IMR-90 (cell line): ENCODE results near the gene CLCNKA. TPM values are rescaled to one million over a fixed set of nuclear protein-coding genes. Genes with fewer than 3 reads are reported as not detected.
A peak's percentile ranks its signal among the peaks of the same experiment; 100 is the strongest.

ENCODE experiments used
- ATAC-seq: fragments of 200-7000 bp; cut with Tn5 transposase; 2 replicates; pipeline ENCODE4 v1.9.1; 2020; ENCODE audit warnings: low read depth, mild to moderate bottlenecking, moderate library complexity
- BruUV-seq: library from RNA; stranded (reverse); fragments of 400-500 nt; replicated peaks from 2 replicates; lab custom pipeline; 2021; lab: Mats Ljungman, UMichigan
- CTCF ChIA-PET: fragments of 300-600 bp; formaldehyde crosslinking; extraction: SDS; loops from one replicate; lab custom pipeline; 2021; ENCODE audit warnings: antibody characterized with exemption; lab: Yijun Ruan, JAX
- POLR2A ChIA-PET: fragments of 300-600 bp; sonication (Branson Sonifier 250); formaldehyde crosslinking; loops from one replicate; lab custom pipeline; 2022; ENCODE audit warnings: antibody characterized with exemption; ENCODE audit not compliant: unreplicated experiment; lab: Charles Lee
- DNase-seq: peaks from one replicate; pipeline ENCODE4 v3.0.0; 2013
- H2AFZ ChIP-seq: replicated peaks from 2 replicates; pipeline ENCODE3; 2013; ENCODE audit warnings: low read length, mild to moderate bottlenecking; ENCODE audit not compliant: poor library complexity
- H2AK5ac ChIP-seq: 2 replicates; pipeline ENCODE4 v1.6.1; 2013; ENCODE audit warnings: low read depth, low read length, inconsistent platforms
- H2AK9ac ChIP-seq: replicated peaks from 2 replicates; pipeline ENCODE3; 2013; ENCODE audit warnings: mild to moderate bottlenecking, low read depth, low read length, moderate library complexity; ENCODE audit not compliant: poor library complexity
- H2BK120ac ChIP-seq: 2 replicates; pipeline ENCODE4 v1.6.1; 2013; ENCODE audit warnings: low read depth, low read length, inconsistent platforms
- H2BK15ac ChIP-seq: 3 replicates; pipeline ENCODE4 v1.6.1; 2013; ENCODE audit warnings: low read depth, low read length, inconsistent platforms
- H2BK20ac ChIP-seq: 2 replicates; pipeline ENCODE4 v1.6.1; 2013; ENCODE audit warnings: low read depth, mild to moderate bottlenecking, inconsistent platforms, low read length, moderate library complexity
- H2BK5ac ChIP-seq: 2 replicates; pipeline ENCODE4 v1.6.1; 2013; ENCODE audit warnings: mild to moderate bottlenecking, low read depth, low read length, inconsistent platforms; ENCODE audit not compliant: poor library complexity, severe bottlenecking
- H3K14ac ChIP-seq: replicated peaks from 2 replicates; pipeline ENCODE4 v1.6.1; 2013; ENCODE audit warnings: low read depth, low read length, inconsistent platforms
- H3K18ac ChIP-seq: 2 replicates; pipeline ENCODE4 v1.6.1; 2013; ENCODE audit warnings: low read depth, low read length, control low read depth
- H3K23ac ChIP-seq: 2 replicates; pipeline ENCODE4 v1.6.1; 2013; ENCODE audit warnings: low read depth, low read length, inconsistent platforms
- H3K27ac ChIP-seq: 2 replicates; pipeline ENCODE4 v1.5.1; 2013; ENCODE audit warnings: mild to moderate bottlenecking, control low read depth, low read length; ENCODE audit not compliant: insufficient read depth
- H3K27me3 ChIP-seq: 2 replicates; pipeline ENCODE4 v1.6.1; 2013; ENCODE audit warnings: low read length; ENCODE audit not compliant: control insufficient read depth, insufficient read depth
- H3K36me3 ChIP-seq: 2 replicates; pipeline ENCODE4 v1.6.1; 2013; ENCODE audit warnings: low read length, mixed read lengths; ENCODE audit not compliant: control insufficient read depth, insufficient read depth
- H3K4ac ChIP-seq: 2 replicates; pipeline ENCODE4 v1.6.1; 2013; ENCODE audit warnings: low read depth, low read length, inconsistent platforms
- H3K4me1 ChIP-seq: 2 replicates; pipeline ENCODE4 v1.6.1; 2013; ENCODE audit warnings: low read length, mixed read lengths; ENCODE audit not compliant: control insufficient read depth, insufficient read depth
- H3K4me2 ChIP-seq: 2 replicates; pipeline ENCODE4 v1.6.1; 2013; ENCODE audit warnings: low read depth, mild to moderate bottlenecking, control low read depth, low read length, moderate library complexity
- H3K4me3 ChIP-seq: 2 replicates; pipeline ENCODE4 v1.5.1; 2013; ENCODE audit warnings: low read depth, mild to moderate bottlenecking, control low read depth, low read length, moderate library complexity; ENCODE audit not compliant: insufficient read depth
- H3K56ac ChIP-seq: 2 replicates; pipeline ENCODE4 v1.6.1; 2013; ENCODE audit warnings: low read length, inconsistent platforms; ENCODE audit not compliant: insufficient read depth; ENCODE audit errors: extremely low read depth
- H3K79me1 ChIP-seq, 2 experiments: 2 replicates each; pipeline ENCODE4 v1.6.1; 2013; ENCODE audit warnings: low read length in 2 of 2, inconsistent platforms in 1 of 2, low read depth in 1 of 2
- H3K9ac ChIP-seq: 2 replicates; pipeline ENCODE4 v1.6.1; 2013; ENCODE audit warnings: low read depth, low read length, control low read depth
- H3K9me1 ChIP-seq: 2 replicates; pipeline ENCODE4 v1.6.1; 2013; ENCODE audit warnings: low read length, inconsistent platforms; ENCODE audit not compliant: insufficient read depth
- H3K9me3 ChIP-seq: 2 replicates; pipeline ENCODE4 v1.6.1; 2013; ENCODE audit warnings: low read length; ENCODE audit not compliant: control insufficient read depth, insufficient read depth
- H4K20me1 ChIP-seq: 2 replicates; pipeline ENCODE4 v1.6.1; 2013; ENCODE audit warnings: low read length, inconsistent platforms; ENCODE audit not compliant: insufficient read depth
- H4K5ac ChIP-seq: 2 replicates; pipeline ENCODE4 v1.6.1; 2013; ENCODE audit warnings: mild to moderate bottlenecking, low read depth, low read length, control low read depth
- H4K8ac ChIP-seq, 2 experiments: 2 replicates each; pipeline ENCODE4 v1.6.1; 2013; ENCODE audit warnings: low read depth in 2 of 2, low read length in 2 of 2, control low read depth in 1 of 2, inconsistent platforms in 1 of 2
- H4K91ac ChIP-seq: 2 replicates; pipeline ENCODE4 v1.6.1; 2013; ENCODE audit warnings: low read depth, low read length, inconsistent platforms; ENCODE audit not compliant: insufficient read depth
- BHLHE40 ChIP-seq: fragments of 150-350 bp; IDR thresholded peaks from 2 replicates; pipeline ENCODE4 v1.6.1; 2016; ENCODE audit warnings: mild to moderate bottlenecking, low read depth, low read length
- CEBPB ChIP-seq: IDR thresholded peaks from 2 replicates; pipeline ENCODE4 v1.6.1; 2012; ENCODE audit warnings: low read depth, low read length, improper control_type of control experiment
- CHD1 ChIP-seq: IDR thresholded peaks from 2 replicates; pipeline ENCODE4 v1.6.1; 2012; ENCODE audit warnings: low read depth, low read length, improper control_type of control experiment
- FOS ChIP-seq: fragments of 150-350 bp; IDR thresholded peaks from 2 replicates; pipeline ENCODE4 v1.6.1; 2016; ENCODE audit warnings: low read depth, low read length
- MXI1 ChIP-seq: IDR thresholded peaks from 2 replicates; pipeline ENCODE4 v1.6.1; 2012; ENCODE audit warnings: low read depth, mild to moderate bottlenecking, low read length, moderate library complexity, borderline replicate concordance
- NFE2L2 ChIP-seq: fragments of 150-350 bp; IDR thresholded peaks from 2 replicates; pipeline ENCODE4 v1.6.1; 2016; ENCODE audit warnings: low read depth, mild to moderate bottlenecking, low read length
- POLR2A ChIP-seq: IDR thresholded peaks from 2 replicates; pipeline ENCODE4 v1.6.1; 2012; ENCODE audit warnings: mild to moderate bottlenecking, low read depth, low read length
- RCOR1 ChIP-seq: IDR thresholded peaks from 2 replicates; pipeline ENCODE4 v1.6.1; 2012; ENCODE audit warnings: mild to moderate bottlenecking, low read length, improper control_type of control experiment; ENCODE audit not compliant: insufficient replicate concordance
- WGBS, 2 experiments: methylation state at CpG; one replicate each; pipeline versions ENCODE4 v1.1.5 to v1.1.7; 2013; ENCODE audit warnings: missing lambda C conversion rate in 2 of 2; ENCODE audit not compliant: insufficient read length in 1 of 2; ENCODE audit errors: extremely low coverage in 2 of 2; 5-methylcytosine and 5-hydroxymethylcytosine counted together
- dilution Hi-C: fragments of 300-500 bp; cut with HindIII; formaldehyde crosslinking; loops from one replicate; pipeline ENCODE4 v1.14.3; 2018; ENCODE audit warnings: low sequenced_read_pairs; ENCODE audit not compliant: unreplicated experiment
- in situ Hi-C: fragments of 300-500 bp; cut with MboI; formaldehyde crosslinking; loops from 3 replicates; pipeline ENCODE4 v1.14.3; 2019; ENCODE audit warnings: low sequenced_read_pairs, inconsistent platforms, mixed read lengths
- intact Hi-C: fragments of 100-400 bp; cut with micrococcal nuclease; formaldehyde crosslinking; loops from 2 replicates; pipeline ENCODE4 v1.10.0; 2022
- polyA plus RNA-seq, 3 experiments: library from polyadenylated mRNA; depleted of rRNA; stranded (reverse); fragments of >200 nt; gene quantifications; 2 replicates each; pipeline ENCODE4 v1.2.3, GENCODE V29; 2012; ENCODE audit warnings: low replicate concordance in 1 of 3
- total RNA-seq: library from RNA; depleted of rRNA; stranded (reverse); fragments of >200 nt; gene quantifications from 2 replicates; pipeline ENCODE4 v1.2.3, GENCODE V29; 2012
- TF ChIP-seq, protein P1 (sequence below): fragments of 150-350 bp; IDR thresholded peaks from 2 replicates; pipeline ENCODE4 v1.6.1; 2016; ENCODE audit warnings: low read depth, mild to moderate bottlenecking, low read length, moderate library complexity, borderline replicate concordance
- TF ChIP-seq, protein P2 (sequence below): fragments of 150-350 bp; IDR thresholded peaks from 2 replicates; pipeline ENCODE4 v1.6.1; 2017; ENCODE audit warnings: mild to moderate bottlenecking, antibody characterized with exemption, low read length, low read depth

CLCNKA gene
- total and polyA plus RNA-seq, 2 of the 4 experiments (the other 2 are of a cell fraction), result 0.05 TPM; not detected in 1

DNA sequence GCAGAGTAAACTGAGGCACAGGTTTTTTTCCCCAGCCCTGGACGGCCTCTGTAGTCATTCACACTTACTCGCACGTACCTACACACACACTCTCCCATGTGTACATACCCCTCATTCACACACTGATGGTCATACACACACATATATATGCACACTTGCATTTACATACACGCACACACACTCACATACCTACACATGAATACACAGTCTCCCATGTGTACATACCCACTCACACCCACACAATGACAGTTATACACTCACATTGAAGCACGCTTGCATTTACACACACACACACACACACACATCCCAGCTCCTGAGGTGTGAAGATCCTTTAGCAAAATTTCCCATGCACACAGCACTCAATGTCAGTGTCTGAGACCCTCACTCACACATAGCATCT lies 52.4 kb downstream of the CLCNKA start:
- no peak overlapping the region for H4K91ac ChIP-seq
- H4K5ac ChIP-seq, result no peak overlapping the region
- no peak overlapping the region for H3K14ac ChIP-seq
- TF ChIP-seq, protein P1, sequence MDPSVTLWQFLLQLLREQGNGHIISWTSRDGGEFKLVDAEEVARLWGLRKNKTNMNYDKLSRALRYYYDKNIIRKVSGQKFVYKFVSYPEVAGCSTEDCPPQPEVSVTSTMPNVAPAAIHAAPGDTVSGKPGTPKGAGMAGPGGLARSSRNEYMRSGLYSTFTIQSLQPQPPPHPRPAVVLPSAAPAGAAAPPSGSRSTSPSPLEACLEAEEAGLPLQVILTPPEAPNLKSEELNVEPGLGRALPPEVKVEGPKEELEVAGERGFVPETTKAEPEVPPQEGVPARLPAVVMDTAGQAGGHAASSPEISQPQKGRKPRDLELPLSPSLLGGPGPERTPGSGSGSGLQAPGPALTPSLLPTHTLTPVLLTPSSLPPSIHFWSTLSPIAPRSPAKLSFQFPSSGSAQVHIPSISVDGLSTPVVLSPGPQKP, result no peak
- no peak for TF ChIP-seq BHLHE40
- no peak for TF ChIP-seq CHD1
- TF ChIP-seq, protein P2, sequence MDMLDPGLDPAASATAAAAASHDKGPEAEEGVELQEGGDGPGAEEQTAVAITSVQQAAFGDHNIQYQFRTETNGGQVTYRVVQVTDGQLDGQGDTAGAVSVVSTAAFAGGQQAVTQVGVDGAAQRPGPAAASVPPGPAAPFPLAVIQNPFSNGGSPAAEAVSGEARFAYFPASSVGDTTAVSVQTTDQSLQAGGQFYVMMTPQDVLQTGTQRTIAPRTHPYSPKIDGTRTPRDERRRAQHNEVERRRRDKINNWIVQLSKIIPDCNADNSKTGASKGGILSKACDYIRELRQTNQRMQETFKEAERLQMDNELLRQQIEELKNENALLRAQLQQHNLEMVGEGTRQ, result no peak
- TF ChIP-seq MXI1, result no peak
- TF ChIP-seq NFE2L2, result no peak
- TF ChIP-seq FOS, result no peak
- TF ChIP-seq POLR2A, result no peak
- no peak for TF ChIP-seq CEBPB
- TF ChIP-seq RCOR1, result no peak
- no peaks in the 10 kb centered on the region for H3K9me3 ChIP-seq
- peak overlapping the region; percentile 65 for H2AK5ac ChIP-seq
- peaks cover 10% of the 10 kb centered on the region; the same call in 1 of the 2 replicates for H3K9me1 ChIP-seq
- dilution Hi-C loops (no loop called here), intact Hi-C loops (no loop called here), in situ Hi-C loops (no loop called here)
- peak overlapping the region; percentile 10; the same call in 1 of the 2 replicates for H2BK120ac ChIP-seq
- peak overlapping the region; percentile 17 for H2AK9ac ChIP-seq
- 86% methylated on average over 5 of the region's 5 CpGs; no CpG with 5 or more reads in 1 of the 2 experiments for WGBS, 2 experiments
- H3K56ac ChIP-seq, result no peak overlapping the region
- no peaks in the 10 kb centered on the region for H4K20me1 ChIP-seq
- no peaks in the 10 kb centered on the region; the same call in 1 of the 2 replicates for H3K27me3 ChIP-seq
- H2BK15ac ChIP-seq, result peak overlapping the region; percentile 18; the same call in 1 of the 3 replicates
- H3K4ac ChIP-seq, result peak overlapping the region; percentile 28; the same call in 1 of the 2 replicates
- no peak overlapping the region for H3K23ac ChIP-seq
- H2BK5ac ChIP-seq, result no peak overlapping the region
- POLR2A ChIA-PET, result no interaction called here
- no peak overlapping the region for H3K4me2 ChIP-seq
- H3K36me3 ChIP-seq, result no peaks in the 10 kb centered on the region
- no TSS peak for BruUV-seq
- no peak overlapping the region for H3K4me3 ChIP-seq
- peak overlapping the region; percentile 94 for H2AFZ ChIP-seq
- ATAC-seq, result no peak
- no peak overlapping the region for H3K18ac ChIP-seq
- no peak overlapping the region for H3K27ac ChIP-seq
- H4K8ac ChIP-seq, result no peak overlapping the region
- peaks cover 0 to 6% of the 10 kb centered on the region in 2 experiments; a peak in 2 of 4 replicates for H3K79me1 ChIP-seq
- no peak overlapping the region for H3K9ac ChIP-seq
- DNase-seq, result no peak
- CTCF ChIA-PET, result no interaction called here
- H3K4me1 ChIP-seq, result peaks cover 14% of the 10 kb centered on the region
- no peak overlapping the region for H2BK20ac ChIP-seq
